Activated CD4-positive, alpha-beta T cell treated with anti-CD3 and anti-CD28 coated beads, Interleukin-2, amount 50 U/mL, for 1 hour (primary cell): ENCODE data around the gene TAP1.

Source experiments
- DNase-seq: peaks from one replicate; pipeline ENCODE4 v3.0.0-alpha.2; 2020

The TAP1 gene

GRCh38 chr6:32796848-32797776 lies 56.4 kb downstream of the TAP1 start:
- peak; percentile 80 for DNase-seq
